D721Med (cell line): ENCODE measurements around the gene CEACAM6.

Source experiments
- DNase-seq: peaks from one replicate; pipeline ENCODE4 v3.0.0; 2011; ENCODE audit warnings: low spot score; ENCODE audit not compliant: insufficient read length
- FAIRE-seq: peaks from 2 replicates; lab custom pipeline; 2011; peaks lifted over from hg19 to GRCh38; lab: Jason Lieb, UNC
- CTCF ChIP-seq: IDR thresholded peaks from 2 replicates; pipeline ENCODE4 v1.5.1; 2012; ENCODE audit warnings: mild to moderate bottlenecking, control low read depth; ENCODE audit not compliant: insufficient read depth; ENCODE audit errors: missing control alignments

The CEACAM6 gene

DNA sequence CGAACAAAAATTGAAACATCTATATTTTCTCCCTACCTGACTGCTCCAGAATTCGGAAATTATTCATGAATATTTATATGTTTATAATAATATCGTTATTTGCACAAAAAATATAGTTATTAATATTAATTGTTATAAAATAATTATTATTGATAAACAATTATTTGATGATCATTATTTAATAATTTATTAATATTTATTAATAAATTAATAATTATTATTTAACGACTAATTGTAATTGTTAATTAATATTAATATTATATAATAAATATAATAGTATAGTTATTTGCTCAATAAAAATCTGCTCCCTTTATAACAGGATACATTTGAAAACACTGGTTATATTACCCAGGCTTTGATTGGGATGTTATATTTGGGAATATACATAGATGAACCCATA is 14.3 kb downstream of the CEACAM6 start:
- no peak for DNase-seq
- no peak for FAIRE-seq
- TF ChIP-seq CTCF, result no peak

DNA sequence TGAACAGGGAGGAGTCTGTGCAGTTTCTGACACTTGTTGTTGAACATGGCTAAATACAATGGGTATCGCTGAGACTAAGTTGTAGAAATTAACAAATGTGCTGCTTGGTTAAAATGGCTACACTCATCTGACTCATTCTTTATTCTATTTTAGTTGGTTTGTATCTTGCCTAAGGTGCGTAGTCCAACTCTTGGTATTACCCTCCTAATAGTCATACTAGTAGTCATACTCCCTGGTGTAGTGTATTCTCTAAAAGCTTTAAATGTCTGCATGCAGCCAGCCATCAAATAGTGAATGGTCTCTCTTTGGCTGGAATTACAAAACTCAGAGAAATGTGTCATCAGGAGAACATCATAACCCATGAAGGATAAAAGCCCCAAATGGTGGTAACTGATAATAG is 16.1 kb downstream of the CEACAM6 start:
- no peak for DNase-seq
- no peak for TF ChIP-seq CTCF
- no peak for FAIRE-seq

DNA sequence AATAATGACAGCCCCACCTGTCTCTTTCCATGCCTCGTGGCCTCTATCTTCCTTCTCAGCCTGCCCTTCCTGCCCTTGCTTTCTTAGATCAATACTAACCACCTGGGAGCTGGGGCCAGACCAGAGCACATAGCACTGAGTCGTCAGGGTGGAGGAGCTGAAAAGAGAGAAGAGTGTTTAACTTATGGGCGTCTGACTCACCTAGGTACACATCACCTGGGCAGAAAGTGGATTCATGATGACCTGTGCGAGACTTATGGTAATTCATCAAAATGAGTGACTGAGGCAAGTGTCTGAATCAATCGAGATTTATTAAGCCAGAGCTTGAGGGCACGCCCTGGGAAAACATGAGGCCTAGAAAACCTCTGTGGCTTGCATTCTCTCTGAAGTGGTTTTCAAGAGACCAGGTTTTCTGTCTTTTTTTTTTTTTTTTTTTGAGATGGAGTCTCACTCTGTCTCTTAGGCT is 19.2 kb downstream of the CEACAM6 start:
- DNase-seq (no peak), FAIRE-seq (no peak)
- no peak for TF ChIP-seq CTCF

DNA sequence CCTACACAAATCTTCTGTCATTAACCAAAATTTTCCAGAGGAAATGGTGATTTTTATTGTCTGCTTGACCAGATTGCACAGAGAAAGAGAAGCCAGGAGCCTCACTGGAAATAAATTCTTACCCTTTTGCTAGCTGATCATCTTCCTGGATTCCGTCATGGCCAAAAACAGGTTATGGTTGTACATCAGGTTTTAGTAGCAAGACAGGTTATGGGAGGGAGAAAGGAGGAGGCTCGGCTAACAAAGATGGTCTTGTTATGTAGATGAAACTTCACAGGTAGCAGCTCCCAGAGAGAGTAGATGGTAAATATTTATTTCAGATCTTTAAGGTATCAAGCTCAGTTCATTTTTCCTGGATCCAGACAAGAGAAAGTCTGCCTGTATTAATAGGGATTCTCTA is 21.4 kb downstream of the CEACAM6 start:
- no peak for TF ChIP-seq CTCF
- DNase-seq (no peak), FAIRE-seq (no peak)

DNA sequence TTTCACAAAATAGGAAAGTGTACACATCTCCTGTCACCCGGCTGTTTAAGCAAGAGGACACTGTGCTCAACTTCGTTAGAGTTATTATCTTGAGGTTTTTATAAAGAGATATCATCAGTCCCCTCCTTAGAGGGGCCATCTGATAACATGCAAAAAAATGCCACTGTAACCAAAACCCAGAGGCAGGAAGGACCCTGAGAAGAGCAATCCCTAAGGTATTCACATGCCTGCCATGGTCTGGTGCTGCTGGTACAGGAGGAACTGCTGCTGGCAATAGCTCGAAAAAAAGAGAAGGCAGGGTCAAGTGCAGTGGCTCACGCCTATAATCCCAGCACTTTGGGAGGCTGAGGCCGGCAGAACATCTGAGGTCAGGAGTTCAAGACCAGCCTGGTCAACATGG is 28.3 kb downstream of the CEACAM6 start:
- no peak for TF ChIP-seq CTCF
- DNase-seq, result no peak
- FAIRE-seq, result no peak

DNA sequence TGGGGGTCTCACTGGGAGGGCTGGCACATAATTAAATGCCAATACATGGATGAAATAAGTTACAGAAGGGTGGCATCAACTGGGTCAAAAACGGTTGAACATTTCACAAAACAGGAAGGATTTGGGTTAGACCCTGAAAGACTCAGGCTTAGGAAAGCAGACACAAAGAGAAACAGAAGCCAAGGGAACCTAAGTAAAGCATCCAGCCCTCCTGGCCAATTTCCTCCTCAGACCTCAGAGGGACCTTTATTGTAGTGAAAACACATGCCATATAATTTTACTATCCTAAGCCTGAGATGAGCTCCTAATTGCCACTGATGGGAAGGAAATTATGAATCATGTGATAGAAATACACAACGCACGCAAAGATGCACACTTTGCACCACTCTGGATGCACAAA is 29.0 kb downstream of the CEACAM6 start:
- no peak for TF ChIP-seq CTCF
- DNase-seq (no peak), FAIRE-seq (no peak)

DNA sequence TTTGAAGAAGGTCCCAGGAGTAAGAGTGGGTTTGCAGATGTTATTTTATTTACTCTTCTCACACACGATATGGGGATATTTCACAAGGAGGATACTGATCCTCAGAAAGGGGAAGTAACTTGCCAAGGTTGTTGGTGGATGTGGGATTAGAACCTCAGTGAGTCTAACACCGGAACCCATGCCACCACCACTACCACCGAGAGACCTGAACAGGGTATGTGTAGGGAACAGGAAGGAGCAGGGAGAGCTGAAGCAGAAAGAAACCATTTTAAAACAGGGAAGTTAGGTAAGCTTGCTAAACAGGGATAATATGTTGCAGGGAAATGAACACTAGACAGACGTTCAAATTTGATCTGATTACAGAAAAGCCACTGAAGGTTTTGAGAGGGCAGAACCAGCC is 29.4 kb downstream of the CEACAM6 start:
- FAIRE-seq, result no peak
- DNase-seq, result no peak
- TF ChIP-seq CTCF, result no peak
